AG09319 (cell line): ENCODE data around the gene SETDB1.

ENCODE experiments used
- DNase-seq: peaks from one replicate; pipeline ENCODE4 v3.0.0-alpha.2; 2010; ENCODE audit warnings: low read depth; ENCODE audit errors: extremely low read depth
- TF ChIP-seq, protein P1 (sequence below): IDR thresholded peaks from 2 replicates; pipeline ENCODE4 v1.5.1; 2011; ENCODE audit warnings: low read depth, mild to moderate bottlenecking, inconsistent platforms, low read length, moderate library complexity

Gene SETDB1

DNA sequence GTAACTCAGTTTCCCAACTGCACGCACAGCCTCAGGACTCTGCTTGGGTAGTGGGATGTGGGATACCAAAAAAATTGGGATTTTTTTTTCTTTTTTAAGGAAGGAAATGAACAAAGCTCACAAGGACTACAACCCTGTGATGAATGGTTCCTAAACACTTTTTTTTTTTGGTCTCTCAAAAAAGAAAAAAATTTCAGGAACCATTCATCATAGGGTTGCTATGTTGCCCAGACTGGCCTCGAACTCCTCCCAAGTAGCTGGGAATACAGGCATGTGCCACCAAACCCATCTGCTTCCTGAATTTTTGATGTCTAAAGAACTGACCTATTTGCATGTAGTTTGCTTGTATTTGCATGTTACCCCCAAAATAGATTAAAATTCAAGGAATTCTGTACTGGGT, 73.8 kb downstream of the SETDB1 start:
- DNase-seq: no peak
- TF ChIP-seq, protein P1, sequence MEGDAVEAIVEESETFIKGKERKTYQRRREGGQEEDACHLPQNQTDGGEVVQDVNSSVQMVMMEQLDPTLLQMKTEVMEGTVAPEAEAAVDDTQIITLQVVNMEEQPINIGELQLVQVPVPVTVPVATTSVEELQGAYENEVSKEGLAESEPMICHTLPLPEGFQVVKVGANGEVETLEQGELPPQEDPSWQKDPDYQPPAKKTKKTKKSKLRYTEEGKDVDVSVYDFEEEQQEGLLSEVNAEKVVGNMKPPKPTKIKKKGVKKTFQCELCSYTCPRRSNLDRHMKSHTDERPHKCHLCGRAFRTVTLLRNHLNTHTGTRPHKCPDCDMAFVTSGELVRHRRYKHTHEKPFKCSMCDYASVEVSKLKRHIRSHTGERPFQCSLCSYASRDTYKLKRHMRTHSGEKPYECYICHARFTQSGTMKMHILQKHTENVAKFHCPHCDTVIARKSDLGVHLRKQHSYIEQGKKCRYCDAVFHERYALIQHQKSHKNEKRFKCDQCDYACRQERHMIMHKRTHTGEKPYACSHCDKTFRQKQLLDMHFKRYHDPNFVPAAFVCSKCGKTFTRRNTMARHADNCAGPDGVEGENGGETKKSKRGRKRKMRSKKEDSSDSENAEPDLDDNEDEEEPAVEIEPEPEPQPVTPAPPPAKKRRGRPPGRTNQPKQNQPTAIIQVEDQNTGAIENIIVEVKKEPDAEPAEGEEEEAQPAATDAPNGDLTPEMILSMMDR: no peak

DNA sequence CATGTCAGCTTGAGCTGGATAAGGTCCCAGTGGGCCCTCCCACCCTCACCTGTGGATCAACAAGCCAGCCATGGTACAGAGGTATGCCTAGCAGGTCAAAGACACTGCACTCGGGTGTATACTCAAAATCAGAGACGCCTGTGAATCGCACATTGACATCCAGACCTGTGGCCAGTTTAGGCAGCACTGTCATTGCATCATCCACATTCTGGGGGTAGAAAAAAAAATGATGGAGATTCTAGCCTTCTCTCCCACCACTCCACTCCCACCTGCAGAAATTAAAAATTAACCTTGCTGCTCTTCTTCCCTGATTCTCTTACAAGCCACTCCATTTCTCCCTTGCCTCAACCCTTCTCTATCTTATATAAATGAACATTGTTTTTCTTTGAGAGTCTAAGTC, 74.2 kb downstream of the SETDB1 start:
- TF ChIP-seq, protein P1: no peak
- DNase-seq: no peak

DNA sequence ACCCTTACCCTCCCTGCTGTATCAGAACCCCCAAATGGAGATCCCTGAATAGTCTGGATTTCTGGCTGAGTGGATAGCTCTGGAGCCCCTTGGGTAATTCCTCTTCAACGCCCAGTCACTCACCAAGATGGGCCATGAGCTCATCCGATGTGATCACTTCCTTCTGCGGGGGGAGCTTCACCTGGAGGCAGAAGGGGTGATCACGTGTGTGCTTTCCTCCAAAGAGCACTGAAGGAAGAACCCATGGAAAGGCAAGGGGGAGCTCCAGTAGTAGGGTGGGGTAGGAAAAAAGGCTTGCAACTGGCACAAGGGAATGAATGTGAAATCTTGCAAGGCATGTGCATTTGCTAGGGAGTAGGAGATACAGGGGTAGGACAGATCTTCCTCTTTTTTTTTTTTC, 75.4 kb downstream of the SETDB1 start:
- TF ChIP-seq, protein P1: no peak

GRCh38 chr1:151002051-151002450, 75.9 kb downstream of the SETDB1 start:
- DNase-seq: no peak
- TF ChIP-seq, protein P1: no peak

More for the DNA sequence above, 75.4 kb downstream of the SETDB1 start:
- no peak for DNase-seq

DNA sequence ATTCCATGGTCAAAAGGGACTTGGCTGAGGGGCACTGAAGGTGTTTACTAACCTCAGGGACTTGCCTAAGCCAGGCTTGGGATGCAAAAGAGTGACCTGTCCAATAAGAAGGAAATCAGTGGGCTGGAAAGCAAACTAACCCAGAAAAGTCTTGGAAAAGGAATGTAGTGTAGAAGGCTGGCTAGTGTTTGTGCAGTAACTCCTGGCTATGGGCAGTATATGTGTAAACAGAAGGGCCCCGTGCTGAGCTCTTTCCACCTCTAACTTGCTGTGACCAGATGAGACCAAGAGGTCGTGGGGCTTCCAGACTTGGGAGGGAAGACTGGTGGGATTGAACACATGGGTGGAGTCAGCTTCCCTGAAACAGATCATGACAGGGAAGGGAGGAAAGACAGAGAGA, 76.4 kb downstream of the SETDB1 start:
- DNase-seq: no peak
- TF ChIP-seq, protein P1: no peak

- DNase-seq: no peak
These were observed 77.0 kb downstream of the SETDB1 start for GRCh38 chr1:151003180-151003579.

DNA sequence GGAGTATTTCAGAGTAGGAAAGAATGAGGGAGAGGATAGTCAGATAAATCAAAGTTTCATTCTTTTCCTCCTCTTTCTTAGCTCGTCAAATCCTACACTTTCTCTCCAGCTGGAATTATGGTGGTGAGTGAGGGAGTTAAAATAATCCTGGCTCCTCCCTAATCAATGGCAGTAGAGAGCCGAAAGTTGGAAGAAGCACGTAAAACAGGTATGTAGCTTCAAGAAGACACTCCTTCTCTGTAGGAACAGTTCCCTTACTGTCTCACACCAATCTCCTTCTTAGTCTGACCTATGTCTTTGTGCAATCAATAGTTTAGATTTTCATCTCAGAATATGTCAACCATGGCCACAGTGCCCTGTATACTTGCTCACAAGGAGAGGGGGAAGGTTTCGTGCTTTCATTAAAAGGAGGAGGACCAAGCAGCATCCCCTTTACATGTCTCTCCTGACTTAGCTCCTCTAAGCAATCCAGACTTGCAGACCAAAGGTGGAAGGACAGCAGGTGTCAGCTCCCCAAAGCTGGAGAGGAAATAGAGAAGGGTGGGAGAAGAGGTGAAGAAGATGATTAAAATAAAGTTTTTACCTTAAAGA, 79.7 kb downstream of the SETDB1 start:
- TF ChIP-seq, protein P1: no peak
- no peak for DNase-seq

More at GRCh38 chr1:151003180-151003579, 77.0 kb downstream of the SETDB1 start:
- TF ChIP-seq, protein P1: no peak
